ENCODE results near the gene TNFRSF8. TPM values are rescaled to one million over a fixed set of nuclear protein-coding genes. Genes with fewer than 3 reads are reported as not detected.

The TNFRSF8 gene
- total RNA-seq, 4 donors from 2014 or later = 0.84 to 4.9 (median 1.8) TPM; not detected in 1

DNA sequence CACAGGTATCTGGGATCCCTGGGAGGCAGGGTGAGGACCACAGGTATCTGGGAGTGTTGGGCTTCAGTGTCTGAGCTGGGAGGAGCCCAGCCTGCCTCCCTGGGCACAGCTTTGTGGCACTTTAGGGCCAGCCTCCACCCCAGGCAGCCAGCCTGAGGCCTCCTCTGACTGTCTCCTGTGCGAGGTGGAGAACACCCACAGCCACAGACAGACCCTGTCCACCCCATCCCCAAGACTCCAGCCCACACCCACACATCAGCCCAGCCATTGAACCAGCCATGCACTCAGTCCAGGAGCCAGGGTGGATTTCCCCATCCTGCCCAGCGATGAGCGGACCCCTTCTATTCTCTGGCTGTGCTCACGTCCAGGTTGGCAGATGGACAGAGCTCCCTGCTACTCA, 81.9 kb downstream of the TNFRSF8 start:
- Histone ChIP-seq H3K36me3 (no peaks in the 10 kb centered on the region), H3K4me3 (no peak overlapping the region), H3K27ac (peak overlapping the region in 2 of 4 donors; percentile 65 to 74), H3K27me3 (no peaks in the 10 kb centered on the region), H3K9me3 (peaks cover 0 to 5% (median 0%) of the 10 kb centered on the region in 4 donors), H3K4me1 (peaks cover 0 to 66% (median 36%) of the 10 kb centered on the region in 4 donors)
- TF ChIP-seq, protein P1, sequence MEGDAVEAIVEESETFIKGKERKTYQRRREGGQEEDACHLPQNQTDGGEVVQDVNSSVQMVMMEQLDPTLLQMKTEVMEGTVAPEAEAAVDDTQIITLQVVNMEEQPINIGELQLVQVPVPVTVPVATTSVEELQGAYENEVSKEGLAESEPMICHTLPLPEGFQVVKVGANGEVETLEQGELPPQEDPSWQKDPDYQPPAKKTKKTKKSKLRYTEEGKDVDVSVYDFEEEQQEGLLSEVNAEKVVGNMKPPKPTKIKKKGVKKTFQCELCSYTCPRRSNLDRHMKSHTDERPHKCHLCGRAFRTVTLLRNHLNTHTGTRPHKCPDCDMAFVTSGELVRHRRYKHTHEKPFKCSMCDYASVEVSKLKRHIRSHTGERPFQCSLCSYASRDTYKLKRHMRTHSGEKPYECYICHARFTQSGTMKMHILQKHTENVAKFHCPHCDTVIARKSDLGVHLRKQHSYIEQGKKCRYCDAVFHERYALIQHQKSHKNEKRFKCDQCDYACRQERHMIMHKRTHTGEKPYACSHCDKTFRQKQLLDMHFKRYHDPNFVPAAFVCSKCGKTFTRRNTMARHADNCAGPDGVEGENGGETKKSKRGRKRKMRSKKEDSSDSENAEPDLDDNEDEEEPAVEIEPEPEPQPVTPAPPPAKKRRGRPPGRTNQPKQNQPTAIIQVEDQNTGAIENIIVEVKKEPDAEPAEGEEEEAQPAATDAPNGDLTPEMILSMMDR (IDR thresholded peaks at IDR 0.05) = no peak
- no peak for TF ChIP-seq EP300 (IDR thresholded peaks at IDR 0.05)
- TF ChIP-seq POLR2A (IDR thresholded peaks at IDR 0.05) = no peak
- DNase-seq (ENCODE audit: low spot score in 2 of 2) = no peak
- 86 to 96% methylated on average over 4 of the region's 4 CpGs for WGBS, 2 donors

DNA sequence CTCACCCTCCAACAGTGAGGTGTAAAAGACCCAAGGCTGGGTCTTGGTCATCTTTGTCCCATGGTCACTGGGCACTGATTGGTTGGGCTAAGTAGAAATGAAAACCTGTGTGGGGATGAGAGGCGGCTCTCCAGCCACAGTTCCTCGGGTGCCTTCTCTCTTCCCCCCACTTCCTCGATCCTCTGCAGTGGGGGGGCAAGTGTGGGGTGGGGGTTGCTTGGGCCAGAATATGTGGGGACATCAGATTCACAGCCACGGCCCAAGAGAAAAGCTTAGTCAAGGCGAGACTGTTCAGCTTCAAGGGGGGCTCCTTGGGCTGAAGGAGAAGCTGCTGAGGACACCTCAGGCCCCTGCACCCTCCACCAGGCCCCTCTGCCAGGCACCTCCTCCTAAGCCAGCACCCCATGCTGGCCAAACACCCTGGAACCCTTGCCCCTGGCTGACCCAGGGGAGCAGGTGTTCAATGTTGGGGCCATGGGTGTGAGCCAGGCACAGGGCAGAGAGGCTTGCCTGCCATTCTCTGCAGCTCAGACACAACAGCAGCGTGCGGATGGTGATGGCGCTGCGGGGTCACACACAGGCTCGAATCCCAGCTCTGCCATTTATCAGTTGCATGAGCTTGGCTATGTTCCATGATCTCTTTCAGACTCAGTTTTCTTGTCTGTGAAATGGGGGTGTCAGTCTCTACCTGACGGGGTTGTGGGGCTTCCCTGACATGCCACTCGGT, 82.7 kb downstream of the TNFRSF8 start:
- WGBS, 2 donors = 83 to 86% methylated on average over 9 to 10 of the region's 12 CpGs
- TF ChIP-seq EP300 (IDR thresholded peaks at IDR 0.05) = no peak
- H3K36me3 ChIP-seq = no peaks in the 10 kb centered on the region
- H3K9me3 ChIP-seq = peaks cover 0 to 5% (median 0%) of the 10 kb centered on the region in 4 donors
- H3K27ac ChIP-seq = peak overlapping the region in 1 of 4 donors; percentile 65
- peaks cover 0 to 61% (median 40%) of the 10 kb centered on the region in 4 donors for H3K4me1 ChIP-seq
- DNase-seq (ENCODE audit: low spot score in 2 of 2) = no peak
- H3K4me3 ChIP-seq = no peak overlapping the region
- no peaks in the 10 kb centered on the region for H3K27me3 ChIP-seq

DNA sequence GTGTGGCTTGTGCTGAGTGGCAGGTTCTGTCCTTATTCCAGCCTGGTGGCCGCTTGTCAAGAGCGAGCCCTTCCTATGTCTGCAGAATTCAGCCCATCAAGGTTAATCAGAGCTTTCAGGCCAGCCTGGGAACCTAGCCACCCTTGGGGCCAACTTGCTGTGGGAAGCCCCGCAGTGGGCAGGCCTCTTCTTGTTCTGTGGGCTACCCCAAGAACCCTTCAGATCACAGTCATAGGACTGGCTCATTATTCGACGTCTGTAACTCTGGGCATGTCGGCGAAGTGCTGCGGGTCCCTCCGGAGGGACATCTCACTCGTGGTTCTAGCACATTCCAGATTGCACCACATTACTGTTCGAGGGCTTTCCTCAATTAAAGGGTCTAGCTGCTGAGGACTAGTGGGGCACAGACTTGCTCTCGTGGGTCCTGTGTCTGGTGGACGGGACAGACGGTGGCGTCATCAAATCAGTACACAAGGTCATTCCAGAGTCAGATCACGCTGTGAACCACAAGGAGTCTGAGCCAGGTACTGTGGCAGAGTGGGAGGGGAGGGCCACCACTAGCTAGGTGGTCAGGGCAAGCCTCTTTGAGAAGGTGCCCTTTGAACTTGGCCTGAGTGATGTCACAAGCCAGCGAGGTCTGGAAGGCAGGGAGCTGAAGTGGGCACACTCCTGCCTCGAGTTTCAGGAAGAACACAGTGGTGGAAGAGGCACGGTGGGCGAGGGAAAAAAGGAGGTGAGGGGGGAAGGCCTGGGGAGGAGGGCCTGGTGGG, 83.4 kb downstream of the TNFRSF8 start:
- Histone ChIP-seq H3K27ac (peak overlapping the region in 3 of 4 donors; percentile 13 to 72 (median 65)), H3K4me3 (no peak overlapping the region), H3K36me3 (no peaks in the 10 kb centered on the region), H3K9me3 (peaks cover 0 to 5% (median 0%) of the 10 kb centered on the region in 4 donors), H3K4me1 (peaks cover 0 to 59% (median 44%) of the 10 kb centered on the region in 4 donors), H3K27me3 (no peaks in the 10 kb centered on the region)
- WGBS, 2 donors = 74 to 78% methylated on average over 19 to 20 of the region's 20 CpGs
- TF ChIP-seq EP300 (IDR thresholded peaks at IDR 0.05) = no peak
- TF ChIP-seq, protein P1 (IDR thresholded peaks at IDR 0.05) = no peak
- no peak for TF ChIP-seq POLR2A (IDR thresholded peaks at IDR 0.05)
- no peak for DNase-seq (ENCODE audit: low spot score in 2 of 2)

DNA sequence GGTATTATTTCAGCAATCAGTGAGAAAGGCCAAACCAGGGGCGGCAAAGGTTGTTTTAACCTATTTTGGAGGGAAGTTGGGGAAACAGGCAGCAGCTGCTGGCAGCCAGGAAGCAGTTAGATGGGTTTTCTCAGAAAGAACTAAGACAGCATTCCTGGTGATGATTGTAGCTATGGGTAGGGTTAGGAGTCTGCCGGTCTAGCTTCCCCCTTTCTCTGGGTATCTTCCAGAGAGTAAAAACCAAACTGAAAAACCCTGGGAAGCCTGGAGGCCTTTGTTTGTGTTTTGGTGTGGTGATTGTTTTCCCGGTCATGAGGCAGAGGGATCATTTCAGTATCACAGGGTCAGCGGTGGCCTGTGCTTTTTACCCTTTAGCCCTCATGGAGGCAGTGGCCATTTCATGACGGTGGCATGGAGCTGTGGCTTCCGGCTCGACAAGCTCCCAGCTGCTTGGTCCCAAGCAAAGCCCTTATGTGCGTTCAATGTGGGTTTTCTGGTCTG, 84.1 kb downstream of the TNFRSF8 start:
- DNase-seq (ENCODE audit: low spot score in 2 of 2) = no peak
- H3K36me3 ChIP-seq = no peaks in the 10 kb centered on the region
- peak overlapping the region in 3 of 4 donors; percentile 60 to 72 (median 65) for H3K27ac ChIP-seq
- H3K27me3 ChIP-seq = no peaks in the 10 kb centered on the region
- H3K4me3 ChIP-seq = no peak overlapping the region
- no peak for TF ChIP-seq POLR2A (IDR thresholded peaks at IDR 0.05)
- TF ChIP-seq EP300 (IDR thresholded peaks at IDR 0.05) = peak in 1 of 2 donors; percentile 71
- TF ChIP-seq, protein P1 (IDR thresholded peaks at IDR 0.05) = no peak
- H3K4me1 ChIP-seq = peaks cover 0 to 61% (median 42%) of the 10 kb centered on the region in 4 donors
- H3K9me3 ChIP-seq = peaks cover 0 to 5% (median 0%) of the 10 kb centered on the region in 4 donors
- 72% methylated on average over 8 of the region's 8 CpGs for WGBS, 2 donors

DNA sequence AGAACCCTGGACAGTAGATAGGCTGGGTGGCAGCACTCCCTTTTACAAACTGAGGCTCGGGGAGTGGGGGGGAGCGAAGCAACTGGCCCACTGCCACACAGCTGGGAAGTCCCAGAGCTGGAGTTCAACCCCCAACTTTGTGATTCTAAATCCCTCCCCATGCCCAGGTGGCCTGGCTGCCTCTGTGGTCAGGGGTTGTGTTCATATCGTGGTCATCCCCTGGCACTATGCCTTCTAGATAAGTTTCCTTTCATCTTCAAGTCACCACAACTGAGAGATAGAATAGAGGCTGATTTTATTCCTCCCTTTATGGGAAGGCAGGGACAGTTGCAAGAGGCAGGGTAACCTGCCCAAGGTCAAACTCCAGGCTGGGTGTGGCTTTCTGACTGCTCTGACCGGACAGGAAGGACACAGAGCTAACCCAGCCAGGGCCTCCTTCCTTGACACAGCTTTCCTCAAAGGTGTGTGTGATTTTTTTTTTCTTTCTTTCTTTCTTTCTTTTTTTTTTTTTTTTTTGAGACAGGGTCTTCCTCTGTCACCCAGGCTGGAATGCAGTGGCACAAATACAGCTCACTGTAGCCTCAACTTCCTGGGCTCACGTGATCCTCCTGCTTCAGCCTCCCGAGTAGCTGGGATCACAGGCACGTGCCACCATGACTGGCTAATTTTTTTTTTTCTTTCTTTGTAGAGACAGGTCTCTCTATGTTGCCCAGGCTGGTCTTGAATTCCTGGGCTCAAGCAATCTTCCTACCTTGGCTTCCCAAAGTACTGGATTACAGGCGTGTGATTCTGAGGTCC, 85.3 kb downstream of the TNFRSF8 start:
- no peak overlapping the region for H3K4me3 ChIP-seq
- DNase-seq (ENCODE audit: low spot score in 2 of 2) = no peak
- H3K27me3 ChIP-seq = no peaks in the 10 kb centered on the region
- H3K4me1 ChIP-seq = peaks cover 0 to 63% (median 39%) of the 10 kb centered on the region in 4 donors
- 74% methylated on average over 8 of the region's 8 CpGs for whole genome bisulfite sequencing, 2 donors
- no peak for TF ChIP-seq POLR2A (IDR thresholded peaks at IDR 0.05)
- no peak for TF ChIP-seq EP300 (IDR thresholded peaks at IDR 0.05)
- TF ChIP-seq, protein P1 (IDR thresholded peaks at IDR 0.05) = no peak
- no peaks in the 10 kb centered on the region for H3K36me3 ChIP-seq
- peaks cover 0 to 5% (median 0%) of the 10 kb centered on the region in 4 donors for H3K9me3 ChIP-seq
- peak overlapping the region in 3 of 4 donors; percentile 60 to 72 (median 65) for H3K27ac ChIP-seq
